MCF 10A (cell line): ENCODE data around the gene DDX42. TPM values are rescaled to one million over a fixed set of nuclear protein-coding genes. Genes with fewer than 3 reads are reported as not detected.

Experiments used
- BruUV-seq: library from RNA; stranded (reverse); fragments of 400-500 nt; replicated peaks from 2 replicates; lab custom pipeline; 2021; lab: Mats Ljungman, UMichigan
- CTCF ChIA-PET: fragments of 300-600 bp; sonication (Branson Sonifier 250); formaldehyde crosslinking; extraction: SDS; loops from one replicate; lab custom pipeline; 2021; ENCODE audit warnings: antibody characterized with exemption, inconsistent platforms; lab: Yijun Ruan, JAX
- POLR2A ChIA-PET: fragments of 300-600, 350-650 bp; sonication (Branson Sonifier 250); formaldehyde crosslinking; extraction: SDS; loops from one replicate; lab custom pipeline; 2020; ENCODE audit warnings: antibody characterized with exemption, inconsistent platforms; lab: Yijun Ruan, JAX
- DNase-seq: peaks from one replicate; pipeline ENCODE4 v3.0.0-alpha.2; 2018; ENCODE audit not compliant: unreplicated experiment
- H3K27ac Mint-ChIP-seq: one replicate; pipeline ENCODE4 v1.8.0; 2022; ENCODE audit warnings: mild to moderate bottlenecking, low read depth, mixed read lengths; ENCODE audit not compliant: unreplicated experiment
- H3K27me3 Mint-ChIP-seq: one replicate; pipeline ENCODE4 v1.8.0; 2022; ENCODE audit warnings: mixed read lengths; ENCODE audit not compliant: insufficient read depth, unreplicated experiment
- H3K36me3 Mint-ChIP-seq: one replicate; pipeline ENCODE4 v1.8.0; 2022; ENCODE audit warnings: mild to moderate bottlenecking, moderate library complexity, mixed read lengths; ENCODE audit not compliant: insufficient read depth, unreplicated experiment
- H3K4me1 Mint-ChIP-seq: one replicate; pipeline ENCODE4 v1.8.0; 2022; ENCODE audit warnings: mixed read lengths; ENCODE audit not compliant: insufficient read depth, unreplicated experiment
- H3K4me3 Mint-ChIP-seq: one replicate; pipeline ENCODE4 v1.8.0; 2022; ENCODE audit warnings: mild to moderate bottlenecking, moderate library complexity, mixed read lengths; ENCODE audit not compliant: unreplicated experiment
- H3K9me3 Mint-ChIP-seq: one replicate; pipeline ENCODE4 v1.8.0; 2022; ENCODE audit warnings: mixed read lengths; ENCODE audit not compliant: unreplicated experiment
- intact Hi-C: fragments of 100-400 bp; cut with micrococcal nuclease; formaldehyde crosslinking; loops from 2 replicates; pipeline ENCODE4 v1.14.1; 2022
- total RNA-seq: library from RNA; stranded (reverse); gene quantifications from 2 replicates; pipeline ENCODE4 v1.2.3, GENCODE V29; 2022
- TF ChIP-seq, protein P1 (sequence below): fragments of 200-600 bp; IDR thresholded peaks from one replicate; pipeline ENCODE4 v1.8.0; 2022; ENCODE audit warnings: antibody characterized with exemption, mild to moderate bottlenecking; ENCODE audit not compliant: unreplicated experiment

DDX42 gene
- total RNA-seq, 1 experiment from 2014 or later, result 144 TPM

- intact Hi-C loops, result no loop called here
These were observed 75.1 kb downstream of the DDX42 start for GRCh38 chr17:63848834-63849689.

GRCh38 chr17:63850401-63850800 lies 76.4 kb downstream of the DDX42 start:
- peaks cover 7% of the 10 kb centered on the region for H3K4me1 Mint-ChIP-seq
- CTCF ChIA-PET, result interaction anchor here (0.9 kb wide), 1 partner anchor 17 kb away, joined by 3 read pairs; no protein-coding TSS in a partner anchor
- DNase-seq, result no peak
- peaks cover 10% of the 10 kb centered on the region for H3K27me3 Mint-ChIP-seq
- POLR2A ChIA-PET, result no interaction called here
- no peak overlapping the region for H3K27ac Mint-ChIP-seq
- TF ChIP-seq, protein P1, sequence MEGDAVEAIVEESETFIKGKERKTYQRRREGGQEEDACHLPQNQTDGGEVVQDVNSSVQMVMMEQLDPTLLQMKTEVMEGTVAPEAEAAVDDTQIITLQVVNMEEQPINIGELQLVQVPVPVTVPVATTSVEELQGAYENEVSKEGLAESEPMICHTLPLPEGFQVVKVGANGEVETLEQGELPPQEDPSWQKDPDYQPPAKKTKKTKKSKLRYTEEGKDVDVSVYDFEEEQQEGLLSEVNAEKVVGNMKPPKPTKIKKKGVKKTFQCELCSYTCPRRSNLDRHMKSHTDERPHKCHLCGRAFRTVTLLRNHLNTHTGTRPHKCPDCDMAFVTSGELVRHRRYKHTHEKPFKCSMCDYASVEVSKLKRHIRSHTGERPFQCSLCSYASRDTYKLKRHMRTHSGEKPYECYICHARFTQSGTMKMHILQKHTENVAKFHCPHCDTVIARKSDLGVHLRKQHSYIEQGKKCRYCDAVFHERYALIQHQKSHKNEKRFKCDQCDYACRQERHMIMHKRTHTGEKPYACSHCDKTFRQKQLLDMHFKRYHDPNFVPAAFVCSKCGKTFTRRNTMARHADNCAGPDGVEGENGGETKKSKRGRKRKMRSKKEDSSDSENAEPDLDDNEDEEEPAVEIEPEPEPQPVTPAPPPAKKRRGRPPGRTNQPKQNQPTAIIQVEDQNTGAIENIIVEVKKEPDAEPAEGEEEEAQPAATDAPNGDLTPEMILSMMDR, result no peak
- intact Hi-C loops, result no loop called here
- no peaks in the 10 kb centered on the region for H3K36me3 Mint-ChIP-seq
- BruUV-seq, result no TSS peak
- H3K4me3 Mint-ChIP-seq, result no peak overlapping the region
- H3K9me3 Mint-ChIP-seq, result no peaks in the 10 kb centered on the region

More at GRCh38 chr17:63848834-63849689, 75.1 kb downstream of the DDX42 start:
- Mint-ChIP-seq H3K4me1 (peaks cover 11% of the 10 kb centered on the region), H3K4me3 (no peak overlapping the region), H3K27ac (no peak overlapping the region), H3K9me3 (no peaks in the 10 kb centered on the region), H3K27me3 (no peaks in the 10 kb centered on the region), H3K36me3 (no peaks in the 10 kb centered on the region)
- no peak for DNase-seq
- ChIA-PET CTCF (no interaction called here), POLR2A (no interaction called here)
- TF ChIP-seq, protein P1, result peak; percentile 18
- no TSS peak for BruUV-seq

- POLR2A ChIA-PET, result no interaction called here
- no TSS peak for BruUV-seq
- Mint-ChIP-seq H3K27ac (no peak overlapping the region), H3K36me3 (no peaks in the 10 kb centered on the region), H3K4me1 (no peaks in the 10 kb centered on the region), H3K27me3 (peaks cover 11% of the 10 kb centered on the region), H3K9me3 (no peaks in the 10 kb centered on the region), H3K4me3 (no peak overlapping the region)
- no peak for DNase-seq
- CTCF ChIA-PET, result interaction anchor here (2.8 kb wide), 1 partner anchor 13 kb away, joined by 14 read pairs; no protein-coding TSS in a partner anchor
- intact Hi-C loops, result no loop called here
- TF ChIP-seq, protein P1, result no peak
These were observed 79.3 kb downstream of the DDX42 start for GRCh38 chr17:63853260-63853659.

GRCh38 chr17:63854709-63855108 lies 80.7 kb downstream of the DDX42 start:
- intact Hi-C loops, result no loop called here
- no peaks in the 10 kb centered on the region for H3K9me3 Mint-ChIP-seq
- no peak for DNase-seq
- no peaks in the 10 kb centered on the region for H3K36me3 Mint-ChIP-seq
- TF ChIP-seq, protein P1, result no peak
- CTCF ChIA-PET, result interaction anchor here (0.6 to 2.8 kb wide), 5 partner anchors 10 to 260 kb away, joined by 3 to 14 read pairs (median 3); no protein-coding TSS in a partner anchor
- POLR2A ChIA-PET, result interaction anchor here (0.7 kb wide), 1 partner anchor 46 kb away, joined by 3 read pairs; no protein-coding TSS in a partner anchor
- no peak overlapping the region for H3K4me3 Mint-ChIP-seq
- no peaks in the 10 kb centered on the region for H3K4me1 Mint-ChIP-seq
- H3K27me3 Mint-ChIP-seq, result peaks cover 23% of the 10 kb centered on the region
- no TSS peak for BruUV-seq
- H3K27ac Mint-ChIP-seq, result no peak overlapping the region
